AG09319 (cell line): ENCODE measurements around the gene FAM174C.

Experiments
- DNase-seq: peaks from one replicate; pipeline ENCODE4 v3.0.0-alpha.2; 2010; ENCODE audit warnings: low read depth; ENCODE audit errors: extremely low read depth
- TF ChIP-seq, protein P1 (sequence below): IDR thresholded peaks from 2 replicates; pipeline ENCODE4 v1.5.1; 2011; ENCODE audit warnings: low read depth, mild to moderate bottlenecking, inconsistent platforms, low read length, moderate library complexity

FAM174C gene

DNA sequence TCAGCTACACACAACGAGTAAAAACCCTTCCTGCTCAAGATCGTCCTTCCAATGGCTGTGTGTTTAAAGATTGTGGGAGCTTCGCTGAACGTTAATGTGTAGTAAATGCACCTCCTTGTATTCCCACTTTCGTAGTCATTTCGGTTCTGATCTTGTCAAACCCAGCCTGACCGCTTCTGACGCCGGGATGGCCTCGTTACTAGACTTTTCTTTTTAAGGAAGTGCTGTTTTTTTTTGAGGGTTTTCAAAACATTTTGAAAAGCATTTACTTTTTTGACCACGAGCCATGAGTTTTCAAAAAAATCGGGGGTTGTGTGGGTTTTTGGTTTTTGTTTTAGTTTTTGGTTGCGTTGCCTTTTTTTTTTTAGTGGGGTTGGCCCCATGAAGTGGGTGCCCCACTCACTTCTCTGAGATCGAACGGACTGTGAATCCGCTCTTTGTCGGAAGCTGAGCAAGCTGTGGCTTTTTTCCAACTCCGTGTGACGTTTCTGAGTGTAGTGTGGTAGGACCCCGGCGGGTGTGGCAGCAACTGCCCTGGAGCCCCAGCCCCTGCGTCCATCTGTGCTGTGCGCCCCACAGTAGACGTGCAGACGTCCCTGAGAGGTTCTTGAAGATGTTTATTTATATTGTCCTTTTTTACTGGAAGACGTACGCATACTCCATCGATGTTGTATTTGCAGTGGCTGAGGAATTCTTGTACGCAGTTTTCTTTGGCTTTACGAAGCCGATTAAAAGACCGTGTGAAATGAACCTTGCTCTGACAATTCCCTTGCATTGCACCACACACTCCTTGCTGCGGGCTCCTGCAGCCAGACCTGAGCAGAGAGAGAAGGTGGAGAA is 2.7 kb upstream of the FAM174C start:
- no peak for DNase-seq
- TF ChIP-seq, protein P1, sequence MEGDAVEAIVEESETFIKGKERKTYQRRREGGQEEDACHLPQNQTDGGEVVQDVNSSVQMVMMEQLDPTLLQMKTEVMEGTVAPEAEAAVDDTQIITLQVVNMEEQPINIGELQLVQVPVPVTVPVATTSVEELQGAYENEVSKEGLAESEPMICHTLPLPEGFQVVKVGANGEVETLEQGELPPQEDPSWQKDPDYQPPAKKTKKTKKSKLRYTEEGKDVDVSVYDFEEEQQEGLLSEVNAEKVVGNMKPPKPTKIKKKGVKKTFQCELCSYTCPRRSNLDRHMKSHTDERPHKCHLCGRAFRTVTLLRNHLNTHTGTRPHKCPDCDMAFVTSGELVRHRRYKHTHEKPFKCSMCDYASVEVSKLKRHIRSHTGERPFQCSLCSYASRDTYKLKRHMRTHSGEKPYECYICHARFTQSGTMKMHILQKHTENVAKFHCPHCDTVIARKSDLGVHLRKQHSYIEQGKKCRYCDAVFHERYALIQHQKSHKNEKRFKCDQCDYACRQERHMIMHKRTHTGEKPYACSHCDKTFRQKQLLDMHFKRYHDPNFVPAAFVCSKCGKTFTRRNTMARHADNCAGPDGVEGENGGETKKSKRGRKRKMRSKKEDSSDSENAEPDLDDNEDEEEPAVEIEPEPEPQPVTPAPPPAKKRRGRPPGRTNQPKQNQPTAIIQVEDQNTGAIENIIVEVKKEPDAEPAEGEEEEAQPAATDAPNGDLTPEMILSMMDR: no peak

DNA sequence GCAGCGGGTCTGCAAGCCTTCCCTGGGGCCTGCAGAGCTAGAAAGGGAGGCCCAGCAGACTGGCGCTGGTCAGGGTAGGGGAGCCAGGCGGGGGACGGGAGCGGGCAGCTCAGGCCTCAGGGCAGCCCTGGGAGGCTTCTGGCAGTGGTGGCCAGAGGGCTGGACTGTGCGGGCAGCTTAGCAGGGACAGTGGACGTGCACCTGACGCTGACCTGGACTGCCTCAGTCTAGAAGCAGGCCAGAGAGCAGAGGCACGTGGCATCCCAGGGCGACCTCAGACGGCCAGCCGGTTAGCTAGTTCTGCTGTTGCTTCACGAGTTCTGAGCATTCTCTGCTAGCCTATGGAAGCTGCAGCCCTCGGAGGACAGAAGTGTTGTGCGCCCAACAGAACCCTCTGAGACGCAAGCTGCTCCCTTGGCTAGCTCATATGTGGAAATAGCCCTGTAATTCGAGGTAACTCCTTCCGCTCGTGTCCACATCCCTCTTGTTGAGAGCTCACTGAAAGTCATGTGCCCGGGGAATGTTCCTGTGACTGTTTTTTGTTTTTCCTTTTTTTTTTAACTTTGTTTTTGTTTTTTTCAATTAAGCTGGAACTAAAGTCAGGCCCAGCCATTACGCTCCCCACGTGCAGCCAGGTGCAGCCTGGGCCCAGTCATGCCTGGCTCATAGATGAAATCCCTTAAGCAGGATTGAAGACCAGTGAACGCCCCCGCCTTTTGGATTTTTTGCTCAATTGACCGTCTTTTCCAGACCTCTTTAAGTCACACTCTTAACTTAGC is 1.9 kb upstream of the FAM174C start:
- TF ChIP-seq, protein P1: no peak

GRCh38 chr19:1274081-1274851 is 1.1 kb upstream of the FAM174C start:
- no peak for DNase-seq
- TF ChIP-seq, protein P1: no peak

More for the DNA sequence above, 1.9 kb upstream of the FAM174C start:
- no peak for DNase-seq

DNA sequence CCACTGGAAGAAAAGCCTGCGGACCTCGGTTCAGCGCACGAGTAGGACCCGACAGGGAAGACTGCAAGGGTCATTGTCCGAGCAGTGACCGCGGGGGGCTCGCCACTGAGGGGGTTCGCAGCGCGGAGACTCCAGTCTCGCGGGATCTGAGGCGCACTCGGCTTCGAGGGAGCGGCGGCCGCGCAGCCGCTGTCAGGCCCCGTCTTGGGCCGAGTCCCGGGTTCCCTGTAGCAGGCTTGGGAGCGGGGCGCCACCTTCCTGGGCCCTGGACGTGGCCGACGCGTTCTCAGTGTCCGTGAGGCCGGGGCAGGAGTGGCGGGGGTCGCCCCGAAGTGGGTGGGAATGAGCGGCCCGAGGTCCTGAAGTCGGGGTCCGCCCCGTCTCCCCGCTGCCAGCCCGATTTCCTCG is 474 bp upstream of the FAM174C start:
- DNase-seq: no peak
- TF ChIP-seq, protein P1: no peak

DNA sequence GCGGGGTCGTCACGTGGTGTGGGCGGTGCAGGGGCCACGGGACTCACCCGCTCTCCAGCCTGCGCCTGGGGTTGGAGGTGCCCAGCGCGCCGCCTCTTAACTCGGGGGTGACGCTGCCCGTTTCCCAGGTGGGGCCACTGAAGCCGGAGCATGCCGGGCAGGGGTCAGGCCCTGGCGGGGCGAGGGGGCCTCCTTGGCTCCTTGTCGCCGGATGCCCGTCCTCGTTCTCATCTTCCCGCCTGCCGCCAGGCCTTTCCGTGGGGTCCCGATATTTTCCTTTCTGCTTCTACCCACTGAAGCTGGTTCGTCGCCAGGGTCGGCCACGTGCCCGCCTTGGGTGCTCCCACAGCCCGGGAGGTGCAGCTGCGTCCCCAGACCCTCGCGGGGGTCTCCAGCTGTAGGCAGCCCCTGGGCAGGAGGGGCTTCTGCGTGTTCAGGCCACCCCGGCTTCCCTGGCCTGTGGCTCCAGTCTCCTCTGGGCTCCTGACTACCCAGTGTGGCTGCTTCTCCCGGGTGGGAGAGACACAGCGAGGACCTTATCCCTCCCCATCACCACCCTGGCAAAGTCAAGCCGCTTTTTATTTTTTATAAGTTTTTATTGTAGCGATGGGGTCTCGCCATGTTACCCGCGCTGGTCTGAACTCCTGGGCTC is 772 bp downstream of the FAM174C start:
- TF ChIP-seq, protein P1: no peak
- DNase-seq: no peak

DNA sequence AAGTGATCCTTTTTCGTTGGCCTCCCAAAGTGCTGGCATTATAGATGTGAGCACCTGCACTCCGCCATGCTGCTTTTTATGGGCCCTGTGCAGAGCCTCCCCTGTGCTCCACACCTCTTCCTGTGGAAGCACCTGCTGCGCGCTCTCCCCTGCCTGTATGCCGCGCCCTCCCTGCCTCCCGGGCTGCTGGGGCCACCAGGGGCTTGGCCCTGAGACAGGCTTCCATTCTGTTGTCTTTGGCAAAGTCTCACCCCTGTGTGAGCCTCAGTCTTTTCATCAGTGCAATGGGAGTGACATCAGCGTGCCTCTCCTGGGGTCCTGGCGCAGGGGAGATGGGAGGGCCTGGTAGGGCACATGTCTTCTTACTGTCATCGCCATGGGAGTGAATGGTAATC is 1.3 kb downstream of the FAM174C start:
- TF ChIP-seq, protein P1: no peak
- no peak for DNase-seq
